Measurements from ENCODE around the gene SEMA5B.

GRCh38 chr3:122993124-122993978 lies 34.2 kb downstream of the SEMA5B start:
- no peak for TF ChIP-seq CTCF (IDR thresholded peaks at IDR 0.05)
- no peak for TF ChIP-seq POLR2A (IDR thresholded peaks at IDR 0.05)
